HG02943 (cell line): Measurements from ENCODE around the gene NCR3LG1.

Experiments used
- ATAC-seq: cut with Tn5 transposase; IDR thresholded peaks from one replicate; pipeline ENCODE4 v1.9.1; 2021; ENCODE audit warnings: mild to moderate bottlenecking, low read depth, moderate library complexity; ENCODE audit not compliant: unreplicated experiment

Gene NCR3LG1

GRCh38 chr11:17391493-17392355 lies 40.1 kb downstream of the NCR3LG1 start:
- ATAC-seq: no peak

- no peak for ATAC-seq
Observed at GRCh38 chr11:17392872-17393271, 41.3 kb downstream of the NCR3LG1 start.

GRCh38 chr11:17393472-17393871 lies 41.9 kb downstream of the NCR3LG1 start:
- no peak for ATAC-seq

GRCh38 chr11:17394743-17395390 lies 43.3 kb downstream of the NCR3LG1 start:
- no peak for ATAC-seq

GRCh38 chr11:17395554-17395961 lies 44.0 kb downstream of the NCR3LG1 start:
- ATAC-seq: no peak

- ATAC-seq: no peak
Observed at GRCh38 chr11:17395978-17396377, 44.4 kb downstream of the NCR3LG1 start.

- ATAC-seq: no peak
Observed at GRCh38 chr11:17396598-17397310, 45.2 kb downstream of the NCR3LG1 start.

GRCh38 chr11:17397311-17398002 lies 45.9 kb downstream of the NCR3LG1 start:
- ATAC-seq: no peak

GRCh38 chr11:17399236-17399635 lies 47.6 kb downstream of the NCR3LG1 start:
- no peak for ATAC-seq

- no peak for ATAC-seq
Observed at GRCh38 chr11:17400048-17400775, 48.6 kb downstream of the NCR3LG1 start.

GRCh38 chr11:17401316-17401715 lies 49.7 kb downstream of the NCR3LG1 start:
- ATAC-seq: no peak

- ATAC-seq: no peak
Observed at GRCh38 chr11:17401841-17402240, 50.2 kb downstream of the NCR3LG1 start.

GRCh38 chr11:17402486-17402885 lies 50.9 kb downstream of the NCR3LG1 start:
- ATAC-seq: no peak

GRCh38 chr11:17403980-17404759 lies 52.6 kb downstream of the NCR3LG1 start:
- no peak for ATAC-seq

GRCh38 chr11:17405232-17406005 lies 53.8 kb downstream of the NCR3LG1 start:
- ATAC-seq: no peak

GRCh38 chr11:17406082-17406817 lies 54.6 kb downstream of the NCR3LG1 start:
- ATAC-seq: no peak

- ATAC-seq: no peak
Observed at GRCh38 chr11:17406818-17407149, 55.2 kb downstream of the NCR3LG1 start.

- ATAC-seq: no peak
Observed at GRCh38 chr11:17407575-17407974, 56.0 kb downstream of the NCR3LG1 start.
